OCI-LY7 (cell line): ENCODE results near the gene CLN5.

Source experiments
- CTCF ChIP-seq: fragments of 200-600 bp; sonication (generic); conservative IDR thresholded peaks from 2 replicates; pipeline ENCODE4 v1.5.1; 2014; ENCODE audit warnings: mild to moderate bottlenecking, antibody characterized with exemption, low read length, moderate library complexity, mixed read lengths
- EZH2phosphoT487 ChIP-seq: fragments of 200-600 bp; sonication (generic); IDR thresholded peaks from 2 replicates; pipeline ENCODE4 v1.6.1; 2018; ENCODE audit warnings: low read depth, borderline replicate concordance, mild to moderate bottlenecking, mixed run types, antibody characterized with exemption, low read length, moderate library complexity, mixed read lengths

- TF ChIP-seq CTCF (no peak), EZH2phosphoT487 (no peak)
Measured at GRCh38 chr13:76968041-76968440, 23.8 kb upstream of the CLN5 start.
